Measurements from ENCODE around the gene MUS81. TPM values are rescaled to one million over a fixed set of nuclear protein-coding genes. Genes with fewer than 3 reads are reported as not detected.
A peak's percentile ranks its signal among the peaks of the same experiment; 100 is the strongest.

Gene MUS81
- total and polyA plus RNA-seq, 2 of the 13 experiments (the other 11 are each of a cell fraction or from before 2014, with no cell fraction given), result 25.6 to 30.2 TPM

DNA sequence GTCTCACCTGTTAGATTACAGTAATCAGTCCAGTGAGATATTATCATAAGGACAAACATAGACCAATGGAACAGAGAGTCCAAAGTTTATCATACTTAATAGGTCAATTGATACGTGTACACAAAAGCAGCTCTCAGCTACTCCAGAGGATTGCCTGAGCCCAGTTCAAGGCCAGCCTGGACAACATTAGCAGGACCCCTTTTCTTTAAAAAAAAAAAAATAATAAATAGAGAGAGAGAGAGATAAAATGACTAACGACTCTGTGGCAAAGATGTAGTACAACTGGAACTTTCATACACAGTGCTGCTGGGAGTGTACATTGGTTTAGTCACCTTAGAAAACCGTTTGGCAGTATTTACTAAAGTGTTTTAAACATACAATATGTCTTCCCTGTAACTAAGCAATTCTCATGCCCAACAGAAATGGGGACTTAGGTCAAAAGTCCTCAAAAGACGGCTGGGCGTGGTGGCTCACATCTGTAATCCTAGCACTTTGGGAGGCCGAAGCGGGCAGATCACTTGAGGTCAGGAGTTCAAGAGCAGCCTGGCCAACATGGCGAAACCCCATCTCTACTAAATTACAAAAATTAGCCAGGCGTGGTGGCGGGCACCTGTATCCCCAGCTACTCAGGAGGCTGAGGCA is 15.9 kb upstream of the MUS81 start (continued):
- TF ChIP-seq ZNF83 (CRISPR knock-in tag; IDR thresholded peaks at IDR 0.05; ENCODE audit: borderline replicate concordance) (no peak), ZNF431 (CRISPR knock-in tag; IDR thresholded peaks at IDR 0.05; ENCODE audit: borderline replicate concordance, low read depth) (no peak), ZEB1 (IDR thresholded peaks at IDR 0.05; ENCODE audit: insufficient replicate concordance, low read depth) (peak; percentile 0), PCBP2 (optimal IDR thresholded peaks at IDR 0.05; ENCODE audit: low read depth, low read length, poor library complexity, severe bottlenecking) (no peak), EP300 (IDR thresholded peaks at IDR 0.05; ENCODE audit: low read depth in 2 of 2, low read length in 2 of 2) (peak in 1 of 2 experiments; percentile 42; a peak in 2 of 4 replicates), EP300 (CRISPR knock-in tag; IDR thresholded peaks at IDR 0.05; ENCODE audit: borderline replicate concordance) (no peak), ZBTB8A (CRISPR knock-in tag; IDR thresholded peaks at IDR 0.05; ENCODE audit: borderline replicate concordance, low read depth) (no peak), MED1 (CRISPR knock-in tag; IDR thresholded peaks at IDR 0.05) (peak; percentile 5; the same call in 1 of the 2 replicates), ZNF713 (CRISPR knock-in tag; IDR thresholded peaks at IDR 0.05) (no peak)
- TF ChIP-seq, protein P1, sequence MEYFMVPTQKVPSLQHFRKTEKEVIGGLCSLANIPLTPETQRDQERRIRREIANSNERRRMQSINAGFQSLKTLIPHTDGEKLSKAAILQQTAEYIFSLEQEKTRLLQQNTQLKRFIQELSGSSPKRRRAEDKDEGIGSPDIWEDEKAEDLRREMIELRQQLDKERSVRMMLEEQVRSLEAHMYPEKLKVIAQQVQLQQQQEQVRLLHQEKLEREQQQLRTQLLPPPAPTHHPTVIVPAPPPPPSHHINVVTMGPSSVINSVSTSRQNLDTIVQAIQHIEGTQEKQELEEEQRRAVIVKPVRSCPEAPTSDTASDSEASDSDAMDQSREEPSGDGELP (IDR thresholded peaks at IDR 0.05; ENCODE audit: borderline replicate concordance, low read depth), result 0 out of 2 replicates have a peak, but pooled peaks have one; percentile 34
- TF ChIP-seq, protein P2, sequence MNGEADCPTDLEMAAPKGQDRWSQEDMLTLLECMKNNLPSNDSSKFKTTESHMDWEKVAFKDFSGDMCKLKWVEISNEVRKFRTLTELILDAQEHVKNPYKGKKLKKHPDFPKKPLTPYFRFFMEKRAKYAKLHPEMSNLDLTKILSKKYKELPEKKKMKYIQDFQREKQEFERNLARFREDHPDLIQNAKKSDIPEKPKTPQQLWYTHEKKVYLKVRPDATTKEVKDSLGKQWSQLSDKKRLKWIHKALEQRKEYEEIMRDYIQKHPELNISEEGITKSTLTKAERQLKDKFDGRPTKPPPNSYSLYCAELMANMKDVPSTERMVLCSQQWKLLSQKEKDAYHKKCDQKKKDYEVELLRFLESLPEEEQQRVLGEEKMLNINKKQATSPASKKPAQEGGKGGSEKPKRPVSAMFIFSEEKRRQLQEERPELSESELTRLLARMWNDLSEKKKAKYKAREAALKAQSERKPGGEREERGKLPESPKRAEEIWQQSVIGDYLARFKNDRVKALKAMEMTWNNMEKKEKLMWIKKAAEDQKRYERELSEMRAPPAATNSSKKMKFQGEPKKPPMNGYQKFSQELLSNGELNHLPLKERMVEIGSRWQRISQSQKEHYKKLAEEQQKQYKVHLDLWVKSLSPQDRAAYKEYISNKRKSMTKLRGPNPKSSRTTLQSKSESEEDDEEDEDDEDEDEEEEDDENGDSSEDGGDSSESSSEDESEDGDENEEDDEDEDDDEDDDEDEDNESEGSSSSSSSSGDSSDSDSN (CRISPR knock-in tag; IDR thresholded peaks at IDR 0.05), result no peak
- TF ChIP-seq, protein P3, sequence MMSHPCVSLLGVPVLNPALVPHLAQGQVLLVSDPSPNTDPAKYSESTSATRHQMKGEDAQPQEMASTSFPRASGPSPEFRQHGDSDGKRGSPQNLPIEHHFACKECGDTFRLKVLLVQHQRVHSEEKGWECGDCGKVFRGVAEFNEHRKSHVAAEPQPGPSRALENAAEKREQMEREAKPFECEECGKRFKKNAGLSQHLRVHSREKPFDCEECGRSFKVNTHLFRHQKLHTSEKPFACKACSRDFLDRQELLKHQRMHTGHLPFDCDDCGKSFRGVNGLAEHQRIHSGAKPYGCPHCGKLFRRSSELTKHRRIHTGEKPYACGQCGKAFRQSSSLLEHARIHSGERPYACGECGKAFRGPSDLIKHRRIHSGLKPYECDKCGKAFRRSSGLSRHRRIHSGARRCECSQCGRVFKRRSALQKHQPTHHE (CRISPR knock-in tag; IDR thresholded peaks at IDR 0.05; ENCODE audit: borderline replicate concordance), result no peak
- TF ChIP-seq, protein P4, sequence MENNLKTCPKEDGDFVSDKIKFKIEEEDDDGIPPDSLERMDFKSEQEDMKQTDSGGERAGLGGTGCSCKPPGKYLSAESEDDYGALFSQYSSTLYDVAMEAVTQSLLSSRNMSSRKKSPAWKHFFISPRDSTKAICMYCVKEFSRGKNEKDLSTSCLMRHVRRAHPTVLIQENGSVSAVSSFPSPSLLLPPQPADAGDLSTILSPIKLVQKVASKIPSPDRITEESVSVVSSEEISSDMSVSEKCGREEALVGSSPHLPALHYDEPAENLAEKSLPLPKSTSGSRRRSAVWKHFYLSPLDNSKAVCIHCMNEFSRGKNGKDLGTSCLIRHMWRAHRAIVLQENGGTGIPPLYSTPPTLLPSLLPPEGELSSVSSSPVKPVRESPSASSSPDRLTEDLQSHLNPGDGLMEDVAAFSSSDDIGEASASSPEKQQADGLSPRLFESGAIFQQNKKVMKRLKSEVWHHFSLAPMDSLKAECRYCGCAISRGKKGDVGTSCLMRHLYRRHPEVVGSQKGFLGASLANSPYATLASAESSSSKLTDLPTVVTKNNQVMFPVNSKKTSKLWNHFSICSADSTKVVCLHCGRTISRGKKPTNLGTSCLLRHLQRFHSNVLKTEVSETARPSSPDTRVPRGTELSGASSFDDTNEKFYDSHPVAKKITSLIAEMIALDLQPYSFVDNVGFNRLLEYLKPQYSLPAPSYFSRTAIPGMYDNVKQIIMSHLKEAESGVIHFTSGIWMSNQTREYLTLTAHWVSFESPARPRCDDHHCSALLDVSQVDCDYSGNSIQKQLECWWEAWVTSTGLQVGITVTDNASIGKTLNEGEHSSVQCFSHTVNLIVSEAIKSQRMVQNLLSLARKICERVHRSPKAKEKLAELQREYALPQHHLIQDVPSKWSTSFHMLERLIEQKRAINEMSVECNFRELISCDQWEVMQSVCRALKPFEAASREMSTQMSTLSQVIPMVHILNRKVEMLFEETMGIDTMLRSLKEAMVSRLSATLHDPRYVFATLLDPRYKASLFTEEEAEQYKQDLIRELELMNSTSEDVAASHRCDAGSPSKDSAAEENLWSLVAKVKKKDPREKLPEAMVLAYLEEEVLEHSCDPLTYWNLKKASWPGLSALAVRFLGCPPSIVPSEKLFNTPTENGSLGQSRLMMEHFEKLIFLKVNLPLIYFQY (CRISPR knock-in tag; IDR thresholded peaks at IDR 0.05; ENCODE audit: borderline replicate concordance), result no peak

All from HepG2 (cell line).